Thyroid gland (tissue), 4 donors: ENCODE results near the gene MFSD8. TPM values are rescaled to one million over a fixed set of nuclear protein-coding genes. Genes with fewer than 3 reads are reported as not detected.
A peak's percentile ranks its signal among the peaks of the same experiment; 100 is the strongest.
"Not testable (repeated sequence)": the region's sequence is repeated elsewhere in the genome, so short reads cannot be mapped to it uniquely, and the experiment has no call there.

Source experiments
- DNase-seq, 2 donors: peaks; one replicate each; pipeline ENCODE4 v3.0.0-alpha.2; 2019
- H3K27ac ChIP-seq, 3 donors: fragments of 200-600 bp; sonication (generic); 1 replicate in 2 of 3; 2 replicates in 1 of 3; pipeline ENCODE4 v1.5.1; 2016 to 2019; ENCODE audit warnings: mild to moderate bottlenecking in 1 of 3, moderate library complexity in 1 of 3
- H3K27me3 ChIP-seq: fragments of 200-600 bp; sonication (generic); one replicate; pipeline ENCODE4 v1.5.1; 2019
- H3K36me3 ChIP-seq, 2 donors: fragments of 200-600 bp; sonication (generic); one replicate each; pipeline ENCODE4 v1.5.1; 2016 to 2019
- H3K4me1 ChIP-seq, 2 donors: fragments of 200-600 bp; sonication (generic); one replicate each; pipeline ENCODE4 v1.5.1; 2017 to 2019
- H3K4me3 ChIP-seq, 3 donors: fragments of 200-600 bp; sonication (generic); replicated peaks in 1 of 3; 1 replicate in 2 of 3; 2 replicates in 1 of 3; pipeline ENCODE4 v1.5.1; 2016; ENCODE audit warnings: mild to moderate bottlenecking in 1 of 3
- H3K9me3 ChIP-seq: fragments of 200-600 bp; sonication (generic); one replicate; pipeline ENCODE4 v1.5.1; 2017
- POLR2A ChIP-seq, 2 donors: fragments of 450-650 bp; IDR thresholded peaks; one replicate each; pipeline ENCODE4 v1.6.1; 2017; ENCODE audit warnings: antibody characterized with exemption in 2 of 2, mild to moderate bottlenecking in 2 of 2, moderate library complexity in 1 of 2
- WGBS, 2 donors: methylation state at CpG; one replicate each; pipeline ENCODE4 v1.1.5; 2017; 5-methylcytosine and 5-hydroxymethylcytosine counted together
- intact Hi-C: fragments of 100-400 bp; cut with DNase I; formaldehyde crosslinking; loops from one replicate; pipeline ENCODE4 v1.15.1; 2023
- total RNA-seq, 4 donors: library from RNA; depleted of rRNA; stranded (reverse); fragments of >200 nt; gene quantifications; one replicate each; pipeline ENCODE4 v1.2.3, GENCODE V29; 2016
- TF ChIP-seq, protein P1 (sequence below), 6 experiments: fragments of 200-600 bp in 3 of 6; fragments of 450-650 bp in 3 of 6; sonication (generic) in 3 of 6; IDR thresholded peaks; one replicate each; pipeline ENCODE4 v1.5.1; 2016 to 2019; ENCODE audit warnings: antibody characterized with exemption in 6 of 6, mild to moderate bottlenecking in 2 of 6, inconsistent platforms in 1 of 6, moderate library complexity in 1 of 6

Gene MFSD8
- total RNA-seq, 4 donors from 2014 or later = 32.5 to 80.9 (median 54.0) TPM

GRCh38 chr4:127965803-127966175, 816 bp upstream of the MFSD8 start:
- Histone ChIP-seq H3K27ac (peak overlapping the region; percentile 81 to 96 (median 87)), H3K36me3 (no peaks in the 10 kb centered on the region), H3K4me1 (peaks cover 3 to 5% of the 10 kb centered on the region in 2 donors), H3K4me3 (peak overlapping the region; percentile 72 to 91 (median 91)), H3K27me3 (no peaks in the 10 kb centered on the region), H3K9me3 (no peaks in the 10 kb centered on the region)
- TF ChIP-seq, protein P1, sequence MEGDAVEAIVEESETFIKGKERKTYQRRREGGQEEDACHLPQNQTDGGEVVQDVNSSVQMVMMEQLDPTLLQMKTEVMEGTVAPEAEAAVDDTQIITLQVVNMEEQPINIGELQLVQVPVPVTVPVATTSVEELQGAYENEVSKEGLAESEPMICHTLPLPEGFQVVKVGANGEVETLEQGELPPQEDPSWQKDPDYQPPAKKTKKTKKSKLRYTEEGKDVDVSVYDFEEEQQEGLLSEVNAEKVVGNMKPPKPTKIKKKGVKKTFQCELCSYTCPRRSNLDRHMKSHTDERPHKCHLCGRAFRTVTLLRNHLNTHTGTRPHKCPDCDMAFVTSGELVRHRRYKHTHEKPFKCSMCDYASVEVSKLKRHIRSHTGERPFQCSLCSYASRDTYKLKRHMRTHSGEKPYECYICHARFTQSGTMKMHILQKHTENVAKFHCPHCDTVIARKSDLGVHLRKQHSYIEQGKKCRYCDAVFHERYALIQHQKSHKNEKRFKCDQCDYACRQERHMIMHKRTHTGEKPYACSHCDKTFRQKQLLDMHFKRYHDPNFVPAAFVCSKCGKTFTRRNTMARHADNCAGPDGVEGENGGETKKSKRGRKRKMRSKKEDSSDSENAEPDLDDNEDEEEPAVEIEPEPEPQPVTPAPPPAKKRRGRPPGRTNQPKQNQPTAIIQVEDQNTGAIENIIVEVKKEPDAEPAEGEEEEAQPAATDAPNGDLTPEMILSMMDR (IDR thresholded peaks at IDR 0.05) = no peak
- TF ChIP-seq POLR2A (IDR thresholded peaks at IDR 0.05) = no peak
- 0% methylated on average over 8 to 15 of the region's 15 CpGs for whole genome bisulfite sequencing, 2 donors
- DNase-seq = peak; percentile 77 to 78
- intact Hi-C loops = loop anchor here (10.0 kb wide), 2 partner anchors 89 to 849 kb away; no protein-coding TSS in a partner anchor

GRCh38 chr4:127964426-127965061, 429 bp downstream of the MFSD8 start:
- H3K9me3 ChIP-seq, H3K4me1 ChIP-seq, H3K27me3 ChIP-seq, DNase-seq, H3K36me3 ChIP-seq: not testable (repeated sequence)
- intact Hi-C loops = loop anchor here (10.0 kb wide), 2 partner anchors 90 to 850 kb away; no protein-coding TSS in a partner anchor
- H3K4me3 ChIP-seq = peak overlapping the region; percentile 91 to 95 (median 91)
- peak overlapping the region; percentile 79 to 96 (median 87) for H3K27ac ChIP-seq
- peak in 1 of 2 donors; percentile 17 for TF ChIP-seq POLR2A (IDR thresholded peaks at IDR 0.05)
- 0 to 4% methylated on average over 10 to 17 of the region's 41 CpGs for WGBS, 2 donors

DNA sequence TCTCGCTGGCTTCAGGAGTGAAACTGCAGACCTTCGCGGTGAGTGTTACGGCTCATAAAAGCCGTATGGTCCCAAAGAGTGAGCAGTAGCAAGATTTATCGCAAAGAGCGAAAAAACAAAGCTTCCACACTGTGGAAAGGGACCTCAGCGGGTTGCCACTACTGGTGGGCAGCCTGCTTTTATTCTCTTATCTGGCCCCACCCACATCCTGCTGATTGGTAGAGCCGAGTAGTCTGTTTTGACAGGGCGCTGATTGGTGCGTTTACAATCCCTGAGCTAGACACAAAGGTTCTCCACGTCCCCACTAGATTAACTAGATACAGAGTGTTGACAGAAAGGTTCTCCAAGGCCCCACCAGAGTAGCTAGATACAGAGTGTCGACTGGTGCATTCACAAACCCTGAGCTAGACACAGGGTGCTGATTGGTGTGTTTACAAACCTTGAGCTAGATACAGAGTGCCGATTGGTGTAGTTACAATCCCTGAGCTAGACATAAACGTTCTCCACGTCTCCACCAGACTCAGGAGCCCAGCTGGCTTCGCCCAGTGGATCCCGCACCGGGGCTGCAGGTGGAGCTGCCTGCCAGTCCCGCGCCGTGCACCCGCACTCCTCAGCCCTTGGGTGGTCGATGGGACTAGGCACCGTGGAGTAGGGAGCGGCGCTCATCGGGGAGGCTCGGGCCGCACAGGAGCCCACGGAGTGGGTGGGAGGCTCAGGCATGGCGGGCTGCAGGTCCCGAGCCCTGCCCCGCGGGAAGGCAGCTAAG, 1.2 kb downstream of the MFSD8 start:
- not testable (repeated sequence) for H3K9me3 ChIP-seq, H3K36me3 ChIP-seq, DNase-seq, H3K27me3 ChIP-seq, H3K4me1 ChIP-seq
- peak overlapping the region in 2 of 3 donors; percentile 87 to 96 for H3K27ac ChIP-seq
- 70 to 82% methylated on average over 15 to 17 of the region's 35 CpGs for WGBS, 2 donors
- peak overlapping the region; percentile 91 to 95 (median 91) for H3K4me3 ChIP-seq
- intact Hi-C loops = loop anchor here (10.0 kb wide), 2 partner anchors 91 to 851 kb away; no protein-coding TSS in a partner anchor

DNA sequence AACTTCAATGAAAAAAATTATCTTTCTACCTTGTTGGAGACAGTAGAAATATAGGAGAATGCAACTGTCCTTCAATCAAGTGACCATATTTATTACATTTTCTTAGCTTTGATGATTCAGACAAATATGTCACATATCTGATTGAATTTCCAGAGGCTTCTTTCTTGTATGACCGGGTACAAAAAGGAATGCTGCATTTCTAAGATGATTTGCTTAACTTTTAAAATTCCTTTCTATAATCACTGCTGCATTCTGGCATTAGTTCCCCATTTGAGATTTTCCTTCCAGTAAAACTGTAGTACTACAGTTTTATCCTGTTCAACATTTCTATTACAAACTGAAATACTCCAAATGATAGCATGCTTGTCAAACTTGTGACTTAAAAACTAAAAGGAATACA, 5.2 kb downstream of the MFSD8 start:
- TF ChIP-seq POLR2A (IDR thresholded peaks at IDR 0.05) = no peak
- TF ChIP-seq, protein P1 (IDR thresholded peaks at IDR 0.05) = no peak
- Histone ChIP-seq H3K27ac (no peak overlapping the region), H3K36me3 (peaks cover 0 to 5% of the 10 kb centered on the region in 2 donors), H3K4me1 (peaks cover 0 to 3% of the 10 kb centered on the region in 2 donors), H3K9me3 (no peaks in the 10 kb centered on the region), H3K4me3 (no peak overlapping the region), H3K27me3 (no peaks in the 10 kb centered on the region)
- DNase-seq = no peak
- 87 to 90% methylated on average over 1 of the region's 1 CpG for WGBS, 2 donors
- intact Hi-C loops = loop anchor here (10.0 kb wide), 2 partner anchors 95 to 855 kb away; no protein-coding TSS in a partner anchor

DNA sequence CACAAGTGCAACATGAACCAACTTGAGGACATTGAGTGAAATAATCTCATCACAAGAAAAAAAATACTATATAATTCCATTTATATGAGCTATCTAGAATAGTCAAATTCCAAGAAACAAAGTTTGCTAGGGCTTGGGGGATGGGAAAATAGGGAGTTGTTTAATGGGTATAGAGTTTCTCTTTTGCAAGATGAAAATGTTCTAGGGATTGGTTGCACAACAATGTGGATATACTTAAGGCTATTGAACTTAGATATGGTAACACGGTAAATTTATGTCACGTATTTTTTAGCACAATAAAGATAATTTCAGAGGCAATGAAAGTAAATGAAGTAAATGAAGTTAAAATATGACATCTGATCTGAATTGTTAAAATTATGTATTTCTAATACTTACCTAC, 7.9 kb downstream of the MFSD8 start:
- Histone ChIP-seq H3K4me1 (no peaks in the 10 kb centered on the region), H3K9me3 (no peaks in the 10 kb centered on the region), H3K36me3 (peaks cover 0 to 5% of the 10 kb centered on the region in 2 donors), H3K4me3 (no peak overlapping the region), H3K27ac (no peak overlapping the region), H3K27me3 (no peaks in the 10 kb centered on the region)
- 96 to 99% methylated on average over 2 of the region's 2 CpGs for WGBS, 2 donors
- no peak for DNase-seq
- TF ChIP-seq POLR2A (IDR thresholded peaks at IDR 0.05) = no peak
- TF ChIP-seq, protein P1 (IDR thresholded peaks at IDR 0.05) = no peak
- intact Hi-C loops = no loop called here

GRCh38 chr4:127936974-127937373, 28.0 kb downstream of the MFSD8 start:
- Histone ChIP-seq H3K27ac (no peak overlapping the region), H3K4me3 (no peak overlapping the region), H3K36me3 (peaks cover 0 to 4% of the 10 kb centered on the region in 2 donors), H3K27me3 (no peaks in the 10 kb centered on the region), H3K9me3 (no peaks in the 10 kb centered on the region), H3K4me1 (no peaks in the 10 kb centered on the region)
- WGBS, 2 donors = 98 to 100% methylated on average over 1 of the region's 1 CpG
- no peak for TF ChIP-seq POLR2A (IDR thresholded peaks at IDR 0.05)
- TF ChIP-seq, protein P1 (IDR thresholded peaks at IDR 0.05) = no peak
- DNase-seq = no peak
- intact Hi-C loops = no loop called here

GRCh38 chr4:127931836-127932235, 33.1 kb downstream of the MFSD8 start:
- H3K36me3 ChIP-seq, H3K27me3 ChIP-seq, DNase-seq, H3K27ac ChIP-seq, H3K4me3 ChIP-seq, H3K4me1 ChIP-seq, H3K9me3 ChIP-seq, intact Hi-C loops: not testable (repeated sequence)
- 97% methylated on average over 6 of the region's 6 CpGs for whole genome bisulfite sequencing, 2 donors
